HG03558 (cell line): ENCODE results near the gene TFAP2B.

Source experiments
- ATAC-seq: cut with Tn5 transposase; IDR thresholded peaks from one replicate; pipeline ENCODE4 v1.9.1; 2021; ENCODE audit warnings: moderate number of reproducible peaks; ENCODE audit not compliant: unreplicated experiment; ENCODE audit errors: extremely low read depth

The TFAP2B gene

DNA sequence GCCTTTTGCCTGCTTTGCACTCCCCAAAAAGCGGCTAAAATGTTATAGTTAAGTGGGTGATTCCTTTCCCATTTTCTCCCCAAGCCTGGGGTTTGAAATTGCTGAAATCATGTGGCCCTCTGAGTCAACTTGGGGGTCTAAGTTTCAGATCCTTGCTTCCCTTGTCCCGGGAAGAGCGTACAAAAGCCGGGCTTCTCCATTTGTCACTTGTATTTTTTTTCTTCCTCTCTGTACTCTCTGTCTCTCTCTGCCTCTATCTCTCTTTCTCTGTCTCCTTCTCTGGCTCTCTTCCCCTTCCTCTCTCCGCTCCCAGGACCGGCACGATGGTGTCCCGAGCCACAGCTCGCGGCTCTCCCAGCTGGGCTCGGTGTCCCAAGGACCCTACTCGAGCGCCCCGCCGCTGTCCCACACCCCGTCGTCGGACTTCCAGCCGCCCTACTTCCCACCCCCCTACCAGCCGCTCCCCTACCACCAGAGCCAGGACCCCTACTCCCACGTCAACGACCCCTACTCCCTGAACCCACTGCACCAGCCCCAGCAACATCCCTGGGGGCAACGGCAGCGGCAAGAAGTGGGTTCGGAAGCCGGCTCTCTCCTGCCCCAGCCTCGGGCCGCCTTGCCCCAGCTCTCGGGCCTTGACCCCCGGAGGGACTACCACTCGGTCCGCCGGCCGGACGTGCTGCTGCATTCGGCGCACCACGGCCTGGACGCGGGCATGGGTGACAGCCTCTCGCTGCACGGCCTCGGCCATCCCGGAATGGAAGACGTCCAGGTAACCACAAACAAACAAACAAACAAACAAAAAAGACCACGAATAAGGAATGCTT lies 4.6 kb downstream of the TFAP2B start:
- no peak for ATAC-seq

DNA sequence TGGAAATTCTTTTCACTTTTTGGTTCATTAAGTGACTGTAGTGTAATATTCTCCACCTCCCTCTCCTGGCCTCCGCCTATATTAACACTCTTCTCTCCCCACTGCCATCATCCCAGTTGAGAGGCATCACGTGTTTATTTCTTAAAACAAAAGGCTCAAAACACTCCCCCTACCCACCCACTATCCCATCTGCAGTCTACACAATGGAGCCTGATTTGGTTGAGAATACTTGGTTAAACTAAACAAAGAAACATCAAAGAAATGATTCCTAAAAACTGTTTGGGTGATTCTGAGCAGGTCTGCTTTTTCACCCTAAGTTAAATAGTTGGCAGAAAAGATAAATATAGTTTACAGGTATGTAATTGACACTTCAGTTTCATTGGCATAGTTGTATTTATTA lies 5.9 kb downstream of the TFAP2B start:
- no peak for ATAC-seq

DNA sequence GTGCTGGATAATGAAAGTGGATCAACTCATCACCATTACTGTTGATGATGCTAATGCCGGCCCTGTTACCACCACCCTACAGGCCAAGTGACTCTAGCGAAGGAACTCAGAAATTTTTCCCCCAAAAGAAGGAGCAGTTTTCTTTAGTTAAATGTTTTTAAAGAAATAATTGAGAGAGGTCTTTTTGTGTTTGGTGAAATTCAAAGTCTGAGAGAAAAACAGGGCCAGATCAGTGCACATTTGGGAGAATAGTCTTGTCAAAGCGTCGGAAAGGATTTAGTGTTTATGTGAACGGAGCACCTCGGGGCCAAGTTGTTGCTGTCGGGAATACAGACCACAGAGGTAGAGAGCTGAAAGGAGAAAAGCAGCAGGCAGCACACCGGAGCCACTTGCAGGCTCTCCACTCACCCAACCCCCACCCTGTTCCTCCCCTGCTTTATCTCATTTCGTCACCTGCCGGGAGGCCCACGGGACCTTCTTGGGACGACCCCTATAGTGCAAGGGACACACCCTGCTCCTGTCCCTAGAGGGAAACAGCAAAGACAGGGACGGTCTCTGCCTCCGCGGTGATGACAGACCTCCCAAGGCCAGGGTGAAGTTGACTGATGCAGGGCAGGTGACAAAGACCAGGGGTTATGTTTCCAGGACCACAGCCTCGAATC lies 6.8 kb downstream of the TFAP2B start:
- ATAC-seq: no peak

DNA sequence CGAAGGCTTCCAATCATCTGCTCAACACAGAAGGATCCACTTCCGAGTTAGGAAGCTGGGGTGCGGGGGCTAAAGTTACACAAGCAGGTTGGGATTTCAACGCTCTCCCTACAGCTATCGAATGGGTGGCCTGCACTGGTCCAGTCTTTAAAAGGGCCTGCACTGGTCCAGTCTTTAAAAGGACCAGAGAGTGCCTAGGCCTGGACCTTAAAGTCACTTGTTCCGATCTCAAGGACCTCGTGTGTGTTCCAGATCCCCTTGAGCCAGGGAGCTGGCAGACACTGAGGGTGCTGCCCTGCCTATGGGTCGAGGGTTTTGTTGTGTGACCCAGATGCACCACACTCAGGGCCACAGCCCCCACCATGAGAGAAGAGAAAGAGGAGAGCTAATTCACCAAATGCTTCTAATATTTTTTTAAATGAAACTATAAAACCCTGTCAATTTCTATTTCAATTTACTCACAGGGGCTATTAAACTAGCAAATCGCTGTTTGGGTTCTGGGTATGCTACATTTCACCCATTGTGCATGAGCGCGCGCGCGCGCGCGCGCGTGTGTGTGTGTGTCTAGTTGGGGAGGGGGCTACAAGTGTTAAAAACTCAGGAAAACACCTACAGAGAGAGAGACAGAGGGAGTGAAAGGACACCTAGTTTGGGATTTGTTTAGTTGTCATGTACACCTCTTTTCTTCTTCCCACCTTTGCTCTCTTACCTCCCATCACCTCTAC lies 7.5 kb downstream of the TFAP2B start:
- no peak for ATAC-seq

DNA sequence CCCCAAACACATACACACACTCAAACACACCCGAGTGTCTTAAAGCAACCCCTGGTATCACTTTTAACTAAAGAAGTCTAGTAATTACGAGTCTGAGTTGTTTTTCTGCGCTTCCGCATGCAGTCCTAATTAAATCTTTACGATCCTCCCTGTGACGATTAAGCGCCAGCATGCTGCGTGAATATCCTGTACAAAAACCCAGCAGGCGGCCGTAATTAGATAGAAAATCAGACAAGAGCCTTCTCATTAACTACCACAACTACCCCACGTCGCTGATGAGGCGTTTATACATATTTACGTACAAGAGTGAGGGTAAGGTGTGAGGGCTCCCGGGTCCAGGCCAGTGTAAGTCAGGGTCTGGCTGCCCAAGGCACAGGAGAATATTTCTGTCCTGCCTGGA lies 8.1 kb downstream of the TFAP2B start:
- no peak for ATAC-seq

DNA sequence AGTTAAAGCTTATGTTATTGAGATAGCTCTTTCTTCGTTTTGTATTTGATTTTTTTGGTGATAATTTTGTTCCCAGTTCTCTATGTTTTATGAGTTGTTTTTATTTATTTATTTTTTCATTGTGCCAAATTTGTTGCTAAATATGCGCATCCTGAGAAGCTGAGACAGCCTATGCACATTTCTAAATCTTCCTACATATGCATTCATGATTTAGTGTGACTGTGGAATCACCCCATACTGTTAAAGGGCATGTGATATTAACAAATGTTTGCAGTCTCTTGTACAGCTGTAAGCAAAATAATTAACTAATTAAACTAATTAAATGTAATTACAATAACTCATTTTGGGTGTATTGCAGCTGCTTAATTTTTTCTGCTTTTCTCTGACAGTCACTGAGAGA lies 10.4 kb downstream of the TFAP2B start:
- ATAC-seq: no peak

DNA sequence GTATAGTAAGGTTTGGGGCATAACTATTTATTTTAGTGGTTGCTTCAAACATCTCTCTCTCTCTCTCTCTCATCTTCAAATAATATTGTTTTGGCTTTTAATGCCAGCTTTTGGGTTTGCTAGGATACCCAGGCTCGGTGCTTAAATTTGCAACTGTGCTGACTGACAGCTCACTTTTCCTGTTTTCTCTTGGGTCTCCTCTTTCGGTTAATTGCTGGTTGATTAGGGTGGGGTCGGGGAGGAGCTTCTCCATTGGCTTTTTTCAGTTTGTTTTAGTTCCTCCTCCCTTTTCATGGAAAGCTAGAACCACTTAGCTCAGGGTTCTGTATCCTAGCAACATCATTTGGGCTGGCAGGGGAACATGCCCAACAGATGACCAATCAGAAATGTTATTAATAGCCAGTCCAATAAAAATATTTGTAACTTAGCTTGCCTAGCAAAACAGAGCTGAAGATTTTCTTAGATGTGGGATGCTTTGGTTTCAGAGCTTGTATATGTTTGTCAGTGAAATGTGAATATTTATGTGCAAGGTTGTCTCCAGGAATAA lies 11.3 kb downstream of the TFAP2B start:
- ATAC-seq: no peak

DNA sequence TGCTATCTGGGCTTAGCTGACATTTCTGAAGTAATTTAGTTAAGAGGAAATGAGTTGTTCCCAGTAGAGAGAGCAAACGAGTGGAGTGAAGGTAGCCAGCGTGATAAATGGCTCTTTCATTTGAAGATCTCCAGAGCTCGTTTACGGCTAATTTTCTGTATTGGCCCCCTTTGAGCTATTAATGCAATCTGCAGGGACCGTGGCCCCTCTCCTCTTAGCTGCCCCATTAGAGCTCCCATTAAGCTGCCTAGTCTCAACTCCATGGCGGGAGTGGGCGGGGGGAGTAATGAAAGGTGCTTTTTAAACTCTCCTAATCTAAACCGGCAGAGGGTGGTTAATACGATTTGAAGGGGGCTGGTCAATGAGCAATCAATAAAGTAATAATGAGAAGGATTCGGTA lies 12.5 kb downstream of the TFAP2B start:
- ATAC-seq: no peak

DNA sequence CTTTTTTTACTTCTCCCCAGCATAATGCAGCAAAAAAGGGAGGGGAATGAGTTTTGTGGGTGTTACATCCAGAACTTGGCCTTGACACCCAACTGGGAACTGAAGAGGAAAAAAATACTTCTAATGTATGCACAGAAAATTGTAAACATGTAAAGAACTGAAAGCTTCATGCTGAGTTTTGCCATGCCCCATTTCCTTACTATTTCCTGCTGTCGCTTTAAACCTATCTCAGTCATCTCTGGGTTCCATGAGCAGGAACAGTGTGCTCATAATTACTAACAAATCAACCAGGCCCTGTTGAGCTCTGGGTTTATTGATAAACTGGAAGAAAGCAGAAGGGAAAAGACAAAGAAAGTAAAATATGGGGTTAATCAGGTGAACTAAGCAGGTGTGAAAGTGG lies 14.2 kb downstream of the TFAP2B start:
- no peak for ATAC-seq

DNA sequence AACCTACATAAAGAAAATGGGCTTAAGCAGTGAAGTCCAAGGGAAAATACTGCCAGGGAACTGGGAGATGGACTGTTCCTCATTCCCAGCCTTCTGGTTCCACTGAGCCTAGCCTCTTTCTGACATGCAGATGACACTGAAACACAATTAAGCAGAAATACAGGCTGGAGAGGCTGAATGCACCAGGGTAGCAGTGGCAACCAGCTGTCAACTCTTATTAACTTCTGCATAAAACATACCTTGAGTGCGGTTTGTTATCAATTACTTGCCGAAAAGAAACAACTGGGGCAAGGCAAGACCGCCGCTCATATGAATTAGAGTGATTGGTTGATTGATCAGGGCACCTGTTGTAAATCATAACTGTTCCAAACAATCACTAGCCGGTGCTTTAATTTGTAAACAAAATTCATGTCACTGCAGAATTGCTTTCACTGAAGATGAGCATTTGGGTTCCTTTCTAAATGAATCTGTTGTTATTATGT lies 16.3 kb downstream of the TFAP2B start:
- no peak for ATAC-seq

DNA sequence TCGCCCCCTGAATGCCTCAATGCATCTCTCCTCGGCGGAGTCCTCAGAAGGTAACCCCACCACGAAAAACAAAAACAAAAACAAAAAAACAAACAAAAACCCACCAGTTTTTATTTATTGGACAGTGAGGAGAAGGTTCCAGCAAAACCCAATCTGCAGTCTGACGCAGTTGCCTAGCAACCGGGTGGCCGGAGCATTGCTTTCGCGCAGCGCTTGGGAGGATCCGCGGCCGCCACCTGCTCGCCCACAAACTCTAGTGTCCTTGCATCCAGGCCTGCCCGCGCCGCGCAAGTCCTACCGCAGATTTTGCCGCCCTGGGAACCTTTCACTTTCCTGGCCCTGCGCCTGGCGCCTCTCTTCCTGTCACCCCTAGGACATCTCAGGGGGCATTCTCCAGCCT lies 17.6 kb downstream of the TFAP2B start:
- ATAC-seq: no peak

DNA sequence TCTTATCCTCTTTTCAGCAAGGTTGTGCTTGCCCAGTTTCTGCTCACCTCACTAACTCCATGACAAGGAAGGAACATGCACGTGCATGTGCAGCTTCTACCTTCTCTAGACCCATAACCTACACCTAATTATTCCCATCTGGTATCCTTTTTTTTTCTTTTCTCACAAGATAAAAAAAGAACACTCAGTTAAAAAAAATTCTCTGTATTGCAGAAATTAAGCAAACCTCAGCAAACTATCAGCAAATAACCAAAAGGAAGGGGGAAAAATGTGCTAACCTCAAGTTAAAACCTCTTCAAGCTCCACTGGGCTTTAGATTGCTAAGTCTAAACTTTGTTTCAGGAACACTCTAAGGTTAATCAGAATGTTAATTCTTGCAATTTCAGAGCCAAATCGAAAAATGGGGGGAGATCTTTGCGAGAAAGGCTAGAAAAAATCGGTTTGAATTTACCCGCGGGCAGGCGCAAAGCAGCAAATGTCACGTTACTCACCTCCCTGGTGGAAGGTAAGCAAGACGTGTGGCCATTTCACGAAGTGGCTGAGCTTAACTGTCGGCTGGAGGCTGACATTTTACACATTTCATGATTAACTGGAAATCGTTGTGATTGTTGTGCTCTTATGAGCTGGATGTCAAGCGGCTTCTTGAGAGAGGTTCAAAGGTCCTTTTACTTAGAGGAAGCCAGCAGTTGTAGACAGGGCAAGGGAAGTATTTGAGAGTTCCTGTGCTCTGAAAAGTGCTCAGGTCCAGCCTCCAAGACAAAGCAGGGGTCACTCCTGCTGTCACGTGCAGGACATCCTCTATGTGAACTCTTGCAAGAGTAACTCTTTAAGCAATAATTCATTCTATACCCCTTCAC lies 19.1 kb downstream of the TFAP2B start:
- ATAC-seq: no peak

DNA sequence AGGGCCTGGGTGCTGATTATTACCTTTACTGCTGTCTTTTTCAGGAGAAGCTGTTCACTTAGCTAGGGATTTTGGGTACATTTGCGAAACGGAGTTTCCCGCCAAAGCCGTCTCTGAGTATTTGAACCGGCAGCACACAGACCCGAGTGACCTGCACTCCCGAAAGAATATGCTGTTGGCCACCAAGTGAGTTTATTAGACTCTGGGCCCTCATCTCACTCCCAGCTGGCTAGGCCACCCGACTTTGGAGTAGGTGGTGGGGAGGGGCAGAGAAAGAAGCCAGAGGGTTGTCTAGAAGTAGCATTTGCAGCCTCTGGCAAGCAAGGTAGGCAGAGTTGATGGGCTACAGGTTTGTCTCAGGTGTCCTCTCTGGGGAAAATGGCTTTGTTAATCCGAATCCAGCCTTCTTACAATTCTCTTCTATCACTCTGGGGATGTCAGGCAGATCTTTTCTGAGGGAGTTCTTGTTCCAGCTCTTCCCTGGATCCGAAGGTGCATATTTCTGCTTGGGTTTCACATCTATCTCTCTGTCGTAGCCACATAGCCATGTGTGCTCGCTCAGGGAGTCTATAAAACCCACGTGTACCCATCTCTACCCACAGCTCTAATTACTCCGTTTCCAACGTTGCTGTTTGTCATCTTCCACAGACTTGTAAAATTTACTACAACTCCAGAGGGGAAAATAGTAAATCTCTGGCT lies 21.6 kb downstream of the TFAP2B start:
- ATAC-seq: no peak

DNA sequence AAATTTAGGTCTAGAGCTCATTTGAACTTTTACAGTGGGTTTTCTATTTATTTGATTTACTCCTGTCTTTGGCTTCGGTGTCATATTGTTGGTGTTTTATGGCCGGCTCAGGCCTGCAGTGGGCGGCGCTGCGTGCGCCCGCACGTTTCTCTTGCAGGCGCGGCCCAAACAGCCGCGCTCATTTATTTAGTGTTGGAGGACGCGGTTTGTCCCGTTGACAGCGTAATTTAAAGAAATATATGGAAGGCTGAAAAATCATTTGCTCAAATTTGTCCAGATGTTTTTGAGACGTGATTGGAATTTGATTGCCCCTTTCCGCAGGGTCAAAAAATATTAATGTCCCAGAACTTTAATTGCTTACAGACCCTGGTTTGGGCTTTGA lies 22.1 kb downstream of the TFAP2B start:
- ATAC-seq: no peak

DNA sequence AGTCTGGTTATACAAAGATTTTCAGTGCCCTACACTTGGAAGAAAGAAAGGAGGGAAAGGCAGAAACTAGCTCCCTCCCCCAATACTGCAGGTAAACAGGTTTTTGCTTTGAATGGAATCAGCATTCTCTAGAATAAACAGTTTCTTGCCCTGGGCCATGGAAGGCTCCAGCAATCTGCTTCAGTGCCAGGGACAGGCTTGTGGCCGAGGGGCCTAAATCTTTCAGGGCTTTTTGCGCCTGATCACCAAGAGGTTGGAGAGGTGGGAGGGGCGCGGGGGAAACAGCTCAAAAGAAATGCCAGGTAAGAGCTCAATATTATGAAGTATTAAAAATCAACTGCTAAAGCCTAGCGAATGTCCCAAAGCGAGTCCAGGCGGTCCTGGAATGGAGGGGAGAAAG lies 23.8 kb downstream of the TFAP2B start:
- ATAC-seq: no peak

DNA sequence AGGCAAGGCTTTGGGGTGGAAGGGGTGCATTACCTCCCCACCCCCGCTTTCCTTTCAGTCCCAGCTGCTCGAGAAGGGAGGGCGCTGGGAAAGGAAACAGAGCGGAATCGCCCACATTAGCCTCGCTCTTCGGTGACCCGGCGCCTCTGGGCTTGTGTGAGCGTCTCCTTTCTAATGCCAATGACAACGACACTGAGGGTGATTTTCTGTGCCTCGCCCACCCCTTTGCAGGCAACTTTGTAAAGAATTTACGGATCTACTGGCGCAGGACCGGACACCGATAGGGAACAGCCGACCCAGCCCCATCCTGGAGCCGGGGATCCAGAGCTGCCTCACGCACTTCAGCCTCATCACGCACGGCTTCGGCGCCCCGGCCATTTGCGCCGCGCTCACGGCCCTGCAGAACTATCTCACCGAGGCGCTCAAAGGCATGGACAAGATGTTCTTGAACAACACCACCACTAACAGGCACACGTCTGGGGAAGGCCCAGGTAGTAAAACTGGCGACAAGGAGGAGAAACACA lies 24.3 kb downstream of the TFAP2B start:
- no peak for ATAC-seq

DNA sequence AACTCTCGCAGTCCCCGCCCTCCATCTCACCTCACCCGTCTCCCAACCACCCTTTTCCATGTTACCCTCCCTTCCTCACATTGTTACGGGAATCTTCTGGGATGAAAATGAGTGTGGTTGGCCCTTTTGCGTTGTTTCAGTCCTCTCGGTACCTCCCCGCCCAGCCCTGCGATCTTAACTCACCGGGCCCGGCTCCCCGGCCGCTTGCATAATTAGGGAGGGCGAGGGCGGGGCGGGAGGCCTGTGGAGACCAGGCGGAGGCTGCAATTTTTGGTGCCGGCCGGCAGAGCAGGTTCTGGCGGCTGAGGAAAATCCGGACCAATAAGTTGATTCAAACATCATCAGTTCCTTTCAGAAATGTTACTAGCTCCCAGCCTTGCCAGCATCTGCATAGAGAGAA lies 25.2 kb downstream of the TFAP2B start:
- no peak for ATAC-seq

DNA sequence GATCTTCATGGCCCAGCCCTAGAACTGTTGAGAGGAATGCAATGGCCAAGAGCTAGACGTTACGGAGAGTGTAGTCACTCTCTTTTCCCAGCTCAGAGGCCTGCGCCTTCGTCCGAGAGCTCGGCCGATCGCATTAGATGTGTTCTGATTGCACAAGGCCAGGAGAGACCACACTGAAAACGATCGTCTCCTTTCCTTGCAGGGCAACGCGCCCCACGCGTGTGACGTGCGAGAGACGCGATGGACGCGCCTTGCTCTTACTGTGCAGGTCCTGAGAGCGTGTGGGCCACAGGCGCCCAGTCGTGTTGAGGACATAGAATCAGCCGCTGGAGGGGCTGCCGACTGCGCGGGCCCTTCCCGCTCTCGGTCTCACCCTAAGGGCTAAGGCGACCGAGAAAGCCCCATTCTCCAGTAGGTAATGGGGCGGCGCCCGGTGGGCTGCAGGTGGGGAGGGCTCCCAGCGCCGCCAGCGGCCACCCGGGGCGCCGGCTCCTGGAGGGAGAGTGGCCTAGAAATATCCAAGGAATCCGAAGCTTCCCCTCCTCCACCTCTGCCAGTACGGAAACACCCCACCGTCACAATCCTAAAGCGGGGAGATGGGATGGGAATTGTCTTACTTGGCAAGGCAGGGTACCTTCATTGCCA lies 26.9 kb downstream of the TFAP2B start:
- no peak for ATAC-seq
